Tibial artery (tissue), 4 donors: ENCODE results near the gene DCUN1D4.
A peak's percentile ranks its signal among the peaks of the same experiment; 100 is the strongest.

Source experiments
- DNase-seq, 2 donors: peaks; one replicate each; pipeline ENCODE4 v3.0.0-alpha.2; 2019
- H3K27ac ChIP-seq, 2 donors: fragments of 200-600 bp; sonication (generic) in 1 of 2; 1 replicate in 1 of 2; 2 replicates in 1 of 2; pipeline ENCODE4 v1.5.1; 2018 to 2019; ENCODE audit warnings: mild to moderate bottlenecking in 1 of 2
- H3K27me3 ChIP-seq, 2 donors: fragments of 200-600 bp; sonication (generic) in 1 of 2; one replicate each; pipeline versions ENCODE4 v1.5.1 to v1.6.0; 2016 to 2019
- H3K36me3 ChIP-seq, 3 donors: fragments of 200-600 bp; sonication (generic) in 2 of 3; one replicate each; pipeline ENCODE4 v1.5.1; 2016 to 2019; ENCODE audit warnings: mild to moderate bottlenecking in 2 of 3
- H3K4me1 ChIP-seq, 4 donors: fragments of 200-600 bp; sonication (generic) in 2 of 4; 1 replicate in 3 of 4; 2 replicates in 1 of 4; pipeline ENCODE4 v1.5.1; 2016 to 2019
- H3K4me3 ChIP-seq, 2 donors: fragments of 200-600 bp; sonication (generic) in 1 of 2; 1 replicate in 1 of 2; 2 replicates in 1 of 2; pipeline ENCODE4 v1.5.1; 2018 to 2019; ENCODE audit warnings: mild to moderate bottlenecking in 2 of 2
- H3K9me3 ChIP-seq, 3 donors: fragments of 200-600 bp; sonication (generic) in 1 of 3; one replicate each; pipeline ENCODE4 v1.5.1; 2016 to 2019
- intact Hi-C: fragments of 100-400 bp; cut with DNase I; formaldehyde crosslinking; loops from one replicate; pipeline ENCODE4 v1.15.0; 2023; ENCODE audit warnings: low total_unique reads
- TF ChIP-seq, protein P1 (sequence below), 2 experiments: fragments of 200-600 bp in 1 of 2; fragments of 450-650 bp in 1 of 2; IDR thresholded peaks; one replicate each; pipeline ENCODE4 v1.5.1; 2017 to 2019; ENCODE audit warnings: antibody characterized with exemption in 2 of 2, mild to moderate bottlenecking in 1 of 2, moderate library complexity in 1 of 2

DCUN1D4 gene

DNA sequence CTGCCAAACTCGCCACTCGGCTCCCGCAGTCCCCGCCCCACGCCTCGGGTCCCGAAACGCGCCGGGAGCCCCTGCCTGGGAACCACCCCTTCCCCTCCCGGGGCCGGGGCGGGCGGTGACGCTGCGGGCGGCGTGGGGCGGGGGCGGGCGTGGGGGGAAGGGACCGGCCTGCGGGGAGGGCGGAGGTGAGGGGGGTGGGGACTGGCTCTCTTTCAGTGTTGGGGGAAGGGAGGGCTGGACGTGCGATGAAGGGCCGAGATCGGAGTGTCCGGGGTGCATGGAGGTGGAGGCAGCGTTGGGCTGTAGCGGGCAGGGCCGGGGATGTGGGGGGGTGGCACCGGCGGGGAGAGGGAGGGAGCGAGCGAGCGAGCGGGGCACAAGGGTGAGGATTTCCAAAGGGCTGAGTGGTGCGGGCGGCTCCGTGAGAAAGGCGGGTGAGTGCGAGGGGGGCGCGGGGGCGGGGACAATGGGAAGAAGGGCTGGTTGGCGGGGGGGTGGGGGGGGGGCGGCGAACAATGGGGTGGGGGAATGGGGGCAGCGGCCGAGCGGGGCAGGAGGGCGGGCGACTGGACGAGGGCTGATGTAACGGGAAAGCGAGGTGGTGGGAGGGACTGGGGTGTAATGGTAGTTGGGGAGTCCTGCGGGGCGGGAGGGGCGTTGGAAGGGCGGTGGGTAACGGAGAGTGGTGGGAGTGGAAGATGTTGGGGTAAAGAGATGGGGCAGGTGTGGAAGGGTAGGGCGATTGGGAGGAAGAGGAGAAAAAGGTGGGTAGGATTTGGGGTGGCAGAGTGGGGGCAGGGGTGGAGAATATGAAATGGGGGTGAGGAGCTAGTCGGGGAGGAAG lies 578 bp downstream of the DCUN1D4 start:
- intact Hi-C loops, result loop anchor here (10.0 kb wide), 1 partner anchor 811 kb away; the partner anchor contains the start of gene USP46
- no peaks in the 10 kb centered on the region for H3K27me3 ChIP-seq
- H3K9me3 ChIP-seq, result no peaks in the 10 kb centered on the region
- DNase-seq, result peak; percentile 83 to 90
- peaks cover 0 to 18% (median 10%) of the 10 kb centered on the region in 4 donors for H3K4me1 ChIP-seq
- peak overlapping the region; percentile 96 to 99 for H3K27ac ChIP-seq
- peak overlapping the region; percentile 87 to 89 for H3K4me3 ChIP-seq
- TF ChIP-seq, protein P1, sequence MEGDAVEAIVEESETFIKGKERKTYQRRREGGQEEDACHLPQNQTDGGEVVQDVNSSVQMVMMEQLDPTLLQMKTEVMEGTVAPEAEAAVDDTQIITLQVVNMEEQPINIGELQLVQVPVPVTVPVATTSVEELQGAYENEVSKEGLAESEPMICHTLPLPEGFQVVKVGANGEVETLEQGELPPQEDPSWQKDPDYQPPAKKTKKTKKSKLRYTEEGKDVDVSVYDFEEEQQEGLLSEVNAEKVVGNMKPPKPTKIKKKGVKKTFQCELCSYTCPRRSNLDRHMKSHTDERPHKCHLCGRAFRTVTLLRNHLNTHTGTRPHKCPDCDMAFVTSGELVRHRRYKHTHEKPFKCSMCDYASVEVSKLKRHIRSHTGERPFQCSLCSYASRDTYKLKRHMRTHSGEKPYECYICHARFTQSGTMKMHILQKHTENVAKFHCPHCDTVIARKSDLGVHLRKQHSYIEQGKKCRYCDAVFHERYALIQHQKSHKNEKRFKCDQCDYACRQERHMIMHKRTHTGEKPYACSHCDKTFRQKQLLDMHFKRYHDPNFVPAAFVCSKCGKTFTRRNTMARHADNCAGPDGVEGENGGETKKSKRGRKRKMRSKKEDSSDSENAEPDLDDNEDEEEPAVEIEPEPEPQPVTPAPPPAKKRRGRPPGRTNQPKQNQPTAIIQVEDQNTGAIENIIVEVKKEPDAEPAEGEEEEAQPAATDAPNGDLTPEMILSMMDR (IDR thresholded peaks at IDR 0.05), result no peak
- H3K36me3 ChIP-seq, result no peaks in the 10 kb centered on the region

DNA sequence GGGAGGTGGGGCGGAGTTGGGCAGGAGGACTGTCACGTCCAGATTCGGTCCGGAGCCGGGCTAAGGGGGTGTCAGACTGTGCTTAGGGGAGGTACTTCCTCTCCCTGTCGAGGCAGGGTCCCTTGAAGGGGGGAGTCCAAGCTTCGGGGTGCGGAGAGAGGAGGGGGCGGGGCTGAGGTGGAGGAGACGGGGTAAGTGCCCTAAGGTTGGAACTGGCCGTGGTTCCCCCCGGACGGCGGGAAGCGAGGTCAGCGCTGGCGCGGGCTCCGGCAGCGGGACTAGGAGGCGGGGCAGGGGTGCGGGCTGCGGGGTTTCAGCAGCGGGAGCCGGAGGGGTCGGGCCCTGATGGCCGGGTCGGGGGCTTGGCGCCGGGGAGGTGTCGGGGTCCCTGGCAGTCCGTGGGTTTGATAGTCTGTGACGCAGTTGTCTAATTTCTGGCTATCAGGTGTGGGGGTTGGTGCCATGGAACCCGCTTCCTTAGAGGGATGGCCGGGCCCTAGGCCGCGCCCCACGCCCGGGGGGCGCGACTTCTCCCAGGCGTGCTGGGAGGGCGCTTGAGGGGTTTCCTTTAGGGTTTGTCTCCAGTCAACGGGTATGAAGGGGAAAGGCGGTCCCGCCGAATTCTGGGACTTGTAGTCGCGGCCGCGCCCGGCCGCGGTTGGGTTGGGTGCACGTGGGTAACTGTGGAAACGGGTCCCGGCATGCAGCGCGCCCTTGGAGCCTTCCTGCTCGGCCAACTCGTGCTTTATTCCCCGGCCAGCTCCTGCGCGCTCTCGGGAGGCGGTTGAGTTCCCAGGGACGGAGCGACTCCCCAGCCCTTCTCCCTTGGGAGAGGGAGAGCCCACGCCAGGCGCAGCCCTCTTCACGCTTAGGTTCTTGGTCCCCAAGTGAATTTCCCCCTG lies 1.5 kb downstream of the DCUN1D4 start:
- Histone ChIP-seq H3K9me3 (no peaks in the 10 kb centered on the region), H3K36me3 (no peaks in the 10 kb centered on the region), H3K27ac (peak overlapping the region; percentile 96 to 99), H3K4me3 (peak overlapping the region; percentile 87 to 89), H3K27me3 (no peaks in the 10 kb centered on the region), H3K4me1 (peaks cover 0 to 26% (median 12%) of the 10 kb centered on the region in 4 donors)
- intact Hi-C loops, result loop anchor here (10.0 kb wide), 1 partner anchor 810 kb away; the partner anchor contains the start of gene USP46
- TF ChIP-seq, protein P1 (IDR thresholded peaks at IDR 0.05), result no peak
- DNase-seq, result peak; percentile 96 to 98

DNA sequence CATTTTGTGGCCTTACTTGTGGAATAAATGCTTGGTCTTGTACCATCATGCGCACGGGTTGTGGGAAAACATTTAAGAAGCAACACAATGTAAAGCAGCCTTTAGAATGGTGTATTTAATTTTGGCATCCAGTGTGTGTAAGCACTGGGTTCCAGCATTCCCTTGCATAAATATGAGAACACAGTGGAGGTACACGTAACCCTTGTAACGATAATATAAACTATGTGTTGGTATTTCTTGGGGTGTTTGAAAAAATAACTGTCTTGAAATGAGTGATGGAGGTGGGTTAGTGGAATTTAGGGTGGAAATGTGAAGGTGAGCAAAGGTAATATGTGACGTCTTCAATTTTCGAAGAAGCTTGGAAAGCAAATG lies 2.1 kb downstream of the DCUN1D4 start:
- Histone ChIP-seq H3K4me3 (peak overlapping the region; percentile 87 to 89), H3K27me3 (no peaks in the 10 kb centered on the region), H3K4me1 (peaks cover 0 to 32% (median 16%) of the 10 kb centered on the region in 4 donors), H3K36me3 (no peaks in the 10 kb centered on the region), H3K9me3 (no peaks in the 10 kb centered on the region), H3K27ac (peak overlapping the region; percentile 96 to 99)
- no peak for DNase-seq
- intact Hi-C loops, result loop anchor here (10.0 kb wide), 1 partner anchor 810 kb away; the partner anchor contains the start of gene USP46
- TF ChIP-seq, protein P1 (IDR thresholded peaks at IDR 0.05), result no peak

DNA sequence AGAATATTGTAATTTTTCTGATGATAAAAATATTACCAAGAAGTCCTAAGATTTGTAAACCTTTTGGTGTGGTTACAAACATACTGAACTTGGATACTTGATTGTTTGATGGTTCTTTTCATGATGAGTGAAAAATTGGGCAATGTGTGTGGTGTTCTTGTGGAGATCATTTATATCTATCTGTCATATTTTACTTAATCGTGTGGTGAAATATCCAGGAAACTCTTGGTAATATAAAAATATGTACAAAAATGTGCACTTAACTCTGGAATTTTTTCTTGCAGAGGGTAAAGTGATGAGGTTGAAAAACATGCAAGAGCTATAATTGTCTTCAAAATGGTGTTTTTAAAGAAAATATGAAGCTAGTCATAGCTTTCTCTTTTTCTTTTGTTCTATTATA lies 2.8 kb downstream of the DCUN1D4 start:
- Histone ChIP-seq H3K9me3 (no peaks in the 10 kb centered on the region), H3K27me3 (no peaks in the 10 kb centered on the region), H3K4me3 (no peak overlapping the region), H3K4me1 (peaks cover 0 to 37% (median 19%) of the 10 kb centered on the region in 4 donors), H3K27ac (peak overlapping the region in 1 of 2 donors; percentile 96), H3K36me3 (no peaks in the 10 kb centered on the region)
- intact Hi-C loops, result loop anchor here (10.0 kb wide), 1 partner anchor 809 kb away; the partner anchor contains the start of gene USP46
- TF ChIP-seq, protein P1 (IDR thresholded peaks at IDR 0.05), result no peak
- no peak for DNase-seq

DNA sequence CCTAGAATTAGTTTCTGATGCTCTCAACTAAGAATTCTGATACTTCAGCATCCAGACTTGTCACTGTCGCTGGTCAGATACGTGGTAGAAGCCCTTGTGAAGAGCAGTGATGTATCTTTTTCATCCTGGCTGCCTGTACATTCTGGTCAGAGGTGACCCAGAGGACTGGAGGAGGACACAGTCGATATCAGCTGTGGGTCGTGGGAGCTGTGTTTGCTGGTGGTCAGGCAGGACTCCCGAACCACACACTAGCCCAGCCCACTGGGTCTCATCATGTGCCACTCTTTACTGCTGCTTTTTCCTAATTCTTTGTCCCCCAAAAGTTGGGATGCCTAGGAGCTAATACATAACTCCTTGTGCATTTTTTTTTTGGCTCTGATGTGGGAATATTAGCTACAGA lies 6.5 kb downstream of the DCUN1D4 start:
- intact Hi-C loops, result loop anchor here (10.0 kb wide), 1 partner anchor 805 kb away; the partner anchor contains the start of gene USP46
- no peaks in the 10 kb centered on the region for H3K9me3 ChIP-seq
- peaks cover 0 to 68% (median 37%) of the 10 kb centered on the region in 4 donors for H3K4me1 ChIP-seq
- no peak for DNase-seq
- no peak overlapping the region for H3K27ac ChIP-seq
- no peak overlapping the region for H3K4me3 ChIP-seq
- H3K36me3 ChIP-seq, result no peaks in the 10 kb centered on the region
- TF ChIP-seq, protein P1 (IDR thresholded peaks at IDR 0.05), result no peak
- H3K27me3 ChIP-seq, result no peaks in the 10 kb centered on the region
